SK-N-SH treated with all-trans-retinoic acid at 6 μM for 48 hours (cell line): ENCODE measurements around the gene IRAK4.

ENCODE experiments used
- ATAC-seq: fragments of 200-7000 bp; cut with Tn5 transposase; 3 replicates; pipeline ENCODE4 v1.9.1; 2020; ENCODE audit warnings: mild to moderate bottlenecking, moderate library complexity
- ARNTL ChIP-seq: fragments of 450-650 bp; formaldehyde crosslinking; IDR thresholded peaks from 2 replicates; pipeline ENCODE4 v1.5.0; 2020; ENCODE audit warnings: low read depth, mild to moderate bottlenecking, moderate library complexity, borderline replicate concordance
- CREB5 ChIP-seq: fragments of 250-450 bp; sonication (Bioruptor Pico); IDR thresholded peaks from 2 replicates; pipeline ENCODE4 v1.5.1; 2020; ENCODE audit warnings: low read depth, mild to moderate bottlenecking, moderate library complexity
- CSDC2 ChIP-seq: fragments of 250-450 bp; sonication (Bioruptor Pico); IDR thresholded peaks from 2 replicates; pipeline ENCODE4 v1.5.0; 2020; ENCODE audit warnings: mild to moderate bottlenecking, moderate library complexity
- CSRNP3 ChIP-seq: fragments of 250-450 bp; sonication (Bioruptor Pico); IDR thresholded peaks from 2 replicates; pipeline ENCODE4 v1.5.1; 2021; ENCODE audit warnings: mild to moderate bottlenecking, moderate library complexity
- OSR1 ChIP-seq: fragments of 250-450 bp; sonication (Bioruptor Pico); IDR thresholded peaks from 2 replicates; pipeline ENCODE4 v1.8.0; 2022; ENCODE audit warnings: moderate library complexity, mild to moderate bottlenecking, inconsistent platforms
- PATZ1 ChIP-seq: fragments of 250-450 bp; sonication (Bioruptor Pico); IDR thresholded peaks from 2 replicates; pipeline ENCODE4 v1.8.0; 2020; ENCODE audit warnings: mild to moderate bottlenecking, moderate library complexity, borderline replicate concordance
- PPARA ChIP-seq: fragments of 250-450 bp; sonication (Bioruptor Pico); IDR thresholded peaks from 2 replicates; pipeline ENCODE4 v1.5.0; 2020; ENCODE audit warnings: mild to moderate bottlenecking, borderline replicate concordance
- RARB ChIP-seq: fragments of 250-450 bp; sonication (Bioruptor Pico); IDR thresholded peaks from 2 replicates; pipeline ENCODE4 v1.8.0; 2021; ENCODE audit warnings: mild to moderate bottlenecking, moderate library complexity
- SNAI2 ChIP-seq: fragments of 250-450 bp; sonication (Bioruptor Pico); IDR thresholded peaks from 2 replicates; pipeline ENCODE4 v1.5.0; 2020; ENCODE audit warnings: mild to moderate bottlenecking, moderate library complexity
- TCF4 ChIP-seq: fragments of 250-450 bp; sonication (Bioruptor Pico); IDR thresholded peaks from 2 replicates; pipeline ENCODE4 v1.8.0; 2021; ENCODE audit warnings: mild to moderate bottlenecking, moderate library complexity, borderline replicate concordance
- TOX ChIP-seq: fragments of 250-450 bp; sonication (Bioruptor Pico); IDR thresholded peaks from 2 replicates; pipeline ENCODE4 v1.8.0; 2021; ENCODE audit warnings: mild to moderate bottlenecking, moderate library complexity, borderline replicate concordance
- ZC3H10 ChIP-seq: fragments of 250-450 bp; sonication (Bioruptor Pico); IDR thresholded peaks from 2 replicates; pipeline ENCODE4 v1.5.1; 2021; ENCODE audit warnings: mild to moderate bottlenecking, moderate library complexity
- ZFP3 ChIP-seq: fragments of 250-450 bp; sonication (Bioruptor Pico); IDR thresholded peaks from 2 replicates; pipeline ENCODE4 v1.5.0; 2020; ENCODE audit warnings: mild to moderate bottlenecking, moderate library complexity
- ZFP30 ChIP-seq: fragments of 450-650 bp; formaldehyde crosslinking; IDR thresholded peaks from 2 replicates; pipeline ENCODE4 v1.5.0; 2022; ENCODE audit warnings: mild to moderate bottlenecking, moderate library complexity
- ZNF565 ChIP-seq: fragments of 450-650 bp; formaldehyde crosslinking; conservative IDR thresholded peaks from 2 replicates; pipeline ENCODE4 v1.5.0; 2020; ENCODE audit warnings: low read depth, mild to moderate bottlenecking, moderate library complexity
- ZNF70 ChIP-seq: fragments of 450-650 bp; formaldehyde crosslinking; IDR thresholded peaks from 2 replicates; pipeline ENCODE4 v1.5.0; 2020; ENCODE audit warnings: mild to moderate bottlenecking, moderate library complexity
- ZNF8 ChIP-seq: fragments of 450-650 bp; formaldehyde crosslinking; IDR thresholded peaks from 2 replicates; pipeline ENCODE4 v1.5.0; 2020; ENCODE audit warnings: mild to moderate bottlenecking, moderate library complexity
- TF ChIP-seq, protein P1 (sequence below): fragments of 250-450 bp; sonication (Bioruptor Pico); IDR thresholded peaks from 2 replicates; pipeline ENCODE4 v1.5.0; 2020; ENCODE audit warnings: mild to moderate bottlenecking, moderate library complexity
- TF ChIP-seq, protein P2 (sequence below): fragments of 250-450 bp; sonication (Bioruptor Pico); IDR thresholded peaks from 2 replicates; pipeline ENCODE4 v1.8.0; 2021; ENCODE audit warnings: low read depth, mild to moderate bottlenecking, moderate library complexity, borderline replicate concordance

The IRAK4 gene

GRCh38 chr12:43723134-43723533 is 35.6 kb upstream of the IRAK4 start (continued):
- TF ChIP-seq OSR1 (CRISPR knock-in tag) (no peak), RARB (CRISPR knock-in tag) (no peak), ZNF70 (CRISPR knock-in tag) (no peak), CREB5 (CRISPR knock-in tag) (no peak), CSDC2 (CRISPR knock-in tag) (no peak), ZC3H10 (CRISPR knock-in tag) (no peak)
- TF ChIP-seq, all 23 proteins: peak for 0

GRCh38 chr12:43728117-43728516 is 30.6 kb upstream of the IRAK4 start:
- ATAC-seq: no peak

More at GRCh38 chr12:43728117-43728516, 30.6 kb upstream of the IRAK4 start:
- TF ChIP-seq TOX (CRISPR knock-in tag) (no peak), ZFP3 (CRISPR knock-in tag) (no peak), ZNF565 (CRISPR knock-in tag) (no peak), PATZ1 (CRISPR knock-in tag) (no peak), CREB5 (CRISPR knock-in tag) (no peak), ARNTL (CRISPR knock-in tag) (no peak), PPARA (no peak), CSDC2 (CRISPR knock-in tag) (no peak), ZFP30 (CRISPR knock-in tag) (no peak), ZNF70 (CRISPR knock-in tag) (no peak), SNAI2 (CRISPR knock-in tag) (no peak), CSRNP3 (CRISPR knock-in tag) (no peak), RARB (CRISPR knock-in tag) (no peak), TCF4 (CRISPR knock-in tag) (no peak), OSR1 (CRISPR knock-in tag) (no peak), ZNF8 (CRISPR knock-in tag) (no peak)
- TF ChIP-seq, protein P1, sequence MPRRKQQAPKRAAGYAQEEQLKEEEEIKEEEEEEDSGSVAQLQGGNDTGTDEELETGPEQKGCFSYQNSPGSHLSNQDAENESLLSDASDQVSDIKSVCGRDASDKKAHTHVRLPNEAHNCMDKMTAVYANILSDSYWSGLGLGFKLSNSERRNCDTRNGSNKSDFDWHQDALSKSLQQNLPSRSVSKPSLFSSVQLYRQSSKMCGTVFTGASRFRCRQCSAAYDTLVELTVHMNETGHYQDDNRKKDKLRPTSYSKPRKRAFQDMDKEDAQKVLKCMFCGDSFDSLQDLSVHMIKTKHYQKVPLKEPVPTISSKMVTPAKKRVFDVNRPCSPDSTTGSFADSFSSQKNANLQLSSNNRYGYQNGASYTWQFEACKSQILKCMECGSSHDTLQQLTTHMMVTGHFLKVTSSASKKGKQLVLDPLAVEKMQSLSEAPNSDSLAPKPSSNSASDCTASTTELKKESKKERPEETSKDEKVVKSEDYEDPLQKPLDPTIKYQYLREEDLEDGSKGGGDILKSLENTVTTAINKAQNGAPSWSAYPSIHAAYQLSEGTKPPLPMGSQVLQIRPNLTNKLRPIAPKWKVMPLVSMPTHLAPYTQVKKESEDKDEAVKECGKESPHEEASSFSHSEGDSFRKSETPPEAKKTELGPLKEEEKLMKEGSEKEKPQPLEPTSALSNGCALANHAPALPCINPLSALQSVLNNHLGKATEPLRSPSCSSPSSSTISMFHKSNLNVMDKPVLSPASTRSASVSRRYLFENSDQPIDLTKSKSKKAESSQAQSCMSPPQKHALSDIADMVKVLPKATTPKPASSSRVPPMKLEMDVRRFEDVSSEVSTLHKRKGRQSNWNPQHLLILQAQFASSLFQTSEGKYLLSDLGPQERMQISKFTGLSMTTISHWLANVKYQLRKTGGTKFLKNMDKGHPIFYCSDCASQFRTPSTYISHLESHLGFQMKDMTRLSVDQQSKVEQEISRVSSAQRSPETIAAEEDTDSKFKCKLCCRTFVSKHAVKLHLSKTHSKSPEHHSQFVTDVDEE: no peak
- TF ChIP-seq, protein P2, sequence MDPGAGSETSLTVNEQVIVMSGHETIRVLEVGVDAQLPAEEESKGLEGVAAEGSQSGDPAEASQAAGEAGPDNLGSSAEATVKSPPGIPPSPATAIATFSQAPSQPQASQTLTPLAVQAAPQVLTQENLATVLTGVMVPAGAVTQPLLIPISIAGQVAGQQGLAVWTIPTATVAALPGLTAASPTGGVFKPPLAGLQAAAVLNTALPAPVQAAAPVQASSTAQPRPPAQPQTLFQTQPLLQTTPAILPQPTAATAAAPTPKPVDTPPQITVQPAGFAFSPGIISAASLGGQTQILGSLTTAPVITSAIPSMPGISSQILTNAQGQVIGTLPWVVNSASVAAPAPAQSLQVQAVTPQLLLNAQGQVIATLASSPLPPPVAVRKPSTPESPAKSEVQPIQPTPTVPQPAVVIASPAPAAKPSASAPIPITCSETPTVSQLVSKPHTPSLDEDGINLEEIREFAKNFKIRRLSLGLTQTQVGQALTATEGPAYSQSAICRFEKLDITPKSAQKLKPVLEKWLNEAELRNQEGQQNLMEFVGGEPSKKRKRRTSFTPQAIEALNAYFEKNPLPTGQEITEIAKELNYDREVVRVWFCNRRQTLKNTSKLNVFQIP: no peak
